GM04503 (cell line): ENCODE data around the gene ANKRD33B.
"Not testable (repeated sequence)": the region's sequence is repeated elsewhere in the genome, so short reads cannot be mapped to it uniquely, and the experiment has no call there.

Experiments
- DNase-seq: peaks from one replicate; pipeline ENCODE4 v3.0.0-alpha.2; 2012; ENCODE audit warnings: low read depth

The ANKRD33B gene

DNA sequence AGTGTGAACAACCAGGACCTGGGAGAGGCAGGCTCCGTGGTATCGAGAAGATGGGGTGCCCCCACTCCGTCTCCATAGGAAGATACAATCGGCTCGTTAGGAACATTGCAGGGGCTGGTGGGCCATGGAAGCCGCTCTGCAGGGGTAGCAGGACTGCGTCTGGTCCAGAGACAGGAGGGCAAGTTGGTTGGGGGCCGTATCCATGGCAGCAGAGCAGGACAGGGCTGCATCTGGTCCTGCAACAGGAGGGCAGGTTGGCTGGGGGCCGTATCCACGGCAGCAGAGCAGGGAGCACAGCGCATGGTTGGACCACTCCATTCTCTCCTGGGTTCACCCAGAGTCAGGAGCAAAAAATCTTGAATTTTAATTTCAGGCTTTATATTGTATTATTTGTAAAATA is 98.2 kb downstream of the ANKRD33B start:
- no peak for DNase-seq

DNA sequence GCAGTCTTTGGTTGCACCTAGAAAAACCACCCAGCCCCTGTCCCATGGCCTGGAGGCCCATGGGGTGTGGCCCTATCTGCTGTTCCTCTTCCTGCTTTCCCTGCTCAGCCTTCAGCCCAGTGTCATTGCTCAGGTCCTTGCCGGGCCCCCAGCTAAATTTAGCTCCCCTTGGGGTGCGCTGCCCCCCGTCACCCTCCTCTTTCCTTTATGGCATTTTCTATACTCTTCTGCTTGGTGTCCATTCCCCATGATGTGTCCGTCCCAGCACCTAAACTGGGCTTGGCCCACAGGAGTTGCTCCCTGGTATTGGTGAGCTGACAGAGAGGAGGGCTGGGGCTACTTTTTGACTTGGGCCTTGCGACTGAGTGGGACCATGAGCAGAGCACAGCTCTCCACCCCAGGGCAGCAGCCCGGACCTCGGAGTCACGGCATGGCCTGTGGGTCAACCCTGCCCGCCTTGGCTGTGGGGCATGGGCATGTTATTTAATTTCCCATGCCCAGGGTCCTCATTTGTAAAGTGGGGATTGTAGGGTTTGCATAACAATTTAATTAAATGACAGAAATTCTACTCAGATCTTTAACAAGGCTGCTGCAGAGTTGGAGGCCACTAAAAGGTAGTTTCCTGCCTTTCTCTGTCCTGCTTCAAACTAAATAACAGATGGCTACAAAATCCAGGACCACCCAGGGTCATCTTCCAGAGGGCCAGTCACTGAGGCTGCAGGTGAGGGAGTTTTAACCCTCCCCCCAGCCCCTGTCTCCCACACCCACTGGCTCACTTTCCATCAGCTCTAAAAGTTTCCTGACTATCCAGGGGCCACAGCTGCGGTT is 99.0 kb downstream of the ANKRD33B start:
- no peak for DNase-seq

DNA sequence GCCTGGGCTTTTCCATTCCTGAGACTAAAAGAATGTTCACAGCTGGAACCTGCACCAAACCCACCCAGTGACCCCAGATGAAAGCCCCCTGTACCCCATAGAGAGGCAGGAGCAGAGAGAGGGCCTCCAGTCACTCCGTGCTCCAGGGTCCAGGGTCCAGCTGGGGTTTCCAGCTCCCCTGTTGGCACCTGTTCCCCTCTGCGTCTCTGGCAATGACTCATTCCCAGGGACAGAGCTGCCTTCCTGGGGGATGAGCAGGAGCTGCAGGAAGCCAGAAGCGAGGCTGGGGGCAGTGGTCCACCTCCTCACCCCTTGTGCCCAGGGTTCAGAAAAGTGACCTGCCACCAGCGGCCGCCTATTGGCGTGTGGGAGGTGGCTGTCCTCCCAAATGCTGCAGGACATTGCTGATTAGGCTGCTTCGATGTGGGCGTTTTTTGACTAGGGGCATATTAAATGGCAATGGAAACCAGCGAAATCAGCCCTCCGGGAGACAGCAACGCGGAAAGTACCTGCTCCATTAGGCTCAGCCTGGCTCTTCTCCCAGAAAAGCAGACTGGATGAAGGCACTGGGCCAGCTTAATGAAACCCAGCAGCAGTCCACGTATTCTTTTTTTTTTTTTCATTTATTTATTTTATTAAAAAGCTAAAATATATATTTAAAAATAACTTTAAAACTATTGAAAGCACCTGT is 99.8 kb downstream of the ANKRD33B start:
- DNase-seq: no peak

DNA sequence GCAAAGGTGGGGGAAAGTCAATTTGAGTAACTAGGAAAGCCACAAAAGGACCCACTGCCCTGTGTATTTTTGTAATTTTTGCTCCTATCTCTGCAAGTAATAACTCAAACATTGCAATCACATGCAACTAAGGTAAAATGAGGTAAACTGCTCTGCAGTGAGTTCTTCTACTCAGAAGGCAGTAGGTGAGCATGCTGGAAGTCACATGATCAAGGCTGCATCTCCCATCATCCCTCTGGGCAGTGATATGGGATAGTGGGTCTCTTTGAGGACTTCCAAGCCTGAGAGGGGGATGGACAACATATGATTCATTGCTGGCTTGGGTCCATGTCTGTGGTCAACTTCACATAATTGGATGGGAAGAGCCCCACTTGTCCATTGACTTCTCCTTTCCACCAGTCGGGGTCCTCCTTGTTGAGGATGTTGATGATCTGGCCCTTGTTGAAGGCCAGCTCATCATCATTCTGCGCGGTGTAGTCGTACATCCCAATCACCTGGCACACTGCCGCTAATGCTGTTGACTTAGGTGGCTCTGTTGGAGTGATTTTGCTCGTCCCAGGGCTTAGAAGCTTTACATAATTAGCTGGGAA is 100.4 kb downstream of the ANKRD33B start:
- DNase-seq: not testable (repeated sequence)

DNA sequence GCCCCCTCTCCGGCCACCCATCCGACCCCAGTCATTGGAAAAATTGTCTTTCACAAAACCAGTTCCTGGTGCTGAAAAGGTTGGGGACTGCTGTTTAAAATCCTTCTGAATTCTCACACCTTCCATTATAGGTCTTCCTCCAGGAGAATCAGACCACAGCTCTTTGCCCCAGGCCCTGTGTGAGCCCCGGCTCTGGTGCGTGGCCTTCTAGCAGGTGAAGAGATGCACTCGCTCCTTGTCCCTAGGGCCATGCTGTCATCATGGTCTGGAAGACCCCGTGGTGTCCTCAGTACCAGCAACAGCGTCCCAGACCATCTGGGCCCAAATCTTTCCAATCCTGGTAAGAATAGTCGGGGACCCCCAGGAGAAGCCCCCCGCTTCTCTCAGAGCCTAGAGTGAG is 101.9 kb downstream of the ANKRD33B start:
- DNase-seq: no peak

DNA sequence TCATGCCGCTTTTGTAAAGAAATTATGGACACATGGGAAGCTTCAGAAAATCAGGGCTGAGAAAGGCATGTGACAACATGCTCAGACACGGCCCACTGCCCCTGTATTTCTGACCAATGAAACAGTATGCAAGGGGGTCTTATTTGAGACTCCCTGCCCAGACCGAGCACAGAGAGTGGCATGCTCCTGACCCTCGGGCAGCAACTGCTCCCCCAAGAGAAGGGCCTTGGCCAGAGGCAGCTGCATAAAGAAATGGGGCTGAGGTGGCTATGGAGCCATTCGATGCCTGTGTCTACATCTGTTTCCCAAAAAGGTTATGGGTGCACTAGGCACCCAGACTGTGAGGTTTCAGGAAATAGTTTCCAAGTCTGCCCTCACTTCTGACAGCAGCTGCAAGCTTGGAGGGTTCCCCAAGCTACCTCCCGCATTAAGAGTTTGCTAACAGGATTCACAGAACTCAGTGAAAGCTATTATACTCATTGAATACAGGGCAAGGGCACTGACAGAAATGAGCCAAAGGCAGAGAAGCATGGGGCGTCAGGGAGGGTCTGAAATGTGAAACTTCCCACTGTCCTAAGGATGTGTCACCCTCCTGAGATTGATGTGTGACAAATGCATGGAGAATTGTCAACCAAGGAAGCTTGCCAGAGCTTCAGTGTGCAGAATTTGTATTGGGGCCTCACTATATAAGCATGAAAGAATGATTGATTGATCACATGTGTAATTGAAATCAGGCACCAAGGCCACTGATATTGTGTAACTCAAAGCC is 102.8 kb downstream of the ANKRD33B start:
- no peak for DNase-seq

DNA sequence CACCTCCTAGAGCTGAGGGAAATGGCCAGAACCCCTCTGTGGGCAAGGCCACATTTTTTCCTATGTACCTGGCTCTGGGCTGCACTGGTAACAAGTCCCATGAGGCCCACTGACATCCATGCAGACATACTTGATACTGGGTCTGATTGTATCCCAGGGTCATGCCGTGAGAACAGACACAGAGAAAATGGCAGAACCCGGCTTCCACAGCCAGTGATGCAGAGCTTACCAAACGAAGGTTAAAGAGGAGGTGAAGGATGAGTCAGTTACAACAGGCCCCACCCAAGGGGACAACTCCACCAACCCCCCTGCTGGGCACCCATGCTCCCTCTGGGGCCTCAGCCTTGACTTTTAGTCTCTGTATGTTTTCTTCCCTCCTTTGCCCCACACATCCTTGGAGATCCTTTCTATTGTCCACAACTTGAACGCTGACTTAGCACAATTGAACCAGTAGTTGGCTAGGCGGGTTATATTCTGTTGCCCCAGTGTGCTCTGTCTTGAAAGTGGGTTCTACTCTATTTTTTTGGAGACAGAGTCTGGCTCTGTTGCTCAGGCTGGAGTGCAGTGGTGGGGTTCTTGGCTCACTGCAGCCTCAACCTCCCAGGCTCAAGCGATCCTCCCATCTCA is 103.7 kb downstream of the ANKRD33B start:
- no peak for DNase-seq

DNA sequence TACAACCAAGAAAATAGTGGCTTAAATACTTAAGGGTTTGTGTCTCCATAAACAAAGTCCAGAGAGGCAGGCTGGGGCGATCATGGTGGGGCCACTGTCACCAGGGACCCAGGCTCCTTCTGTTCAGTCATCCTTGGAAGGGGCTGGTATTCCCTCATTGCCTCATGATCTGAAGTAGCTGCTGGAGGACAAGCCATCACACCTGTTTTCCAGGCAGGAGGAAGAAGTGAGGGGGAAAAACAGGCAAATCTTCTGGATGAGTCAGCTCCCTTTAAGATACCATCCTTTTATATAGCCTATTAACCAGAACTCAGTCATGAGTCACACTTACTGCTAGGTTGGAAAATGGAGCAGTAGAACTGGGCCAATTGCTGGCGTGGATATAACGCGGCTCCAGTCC is 104.8 kb downstream of the ANKRD33B start:
- DNase-seq: no peak

DNA sequence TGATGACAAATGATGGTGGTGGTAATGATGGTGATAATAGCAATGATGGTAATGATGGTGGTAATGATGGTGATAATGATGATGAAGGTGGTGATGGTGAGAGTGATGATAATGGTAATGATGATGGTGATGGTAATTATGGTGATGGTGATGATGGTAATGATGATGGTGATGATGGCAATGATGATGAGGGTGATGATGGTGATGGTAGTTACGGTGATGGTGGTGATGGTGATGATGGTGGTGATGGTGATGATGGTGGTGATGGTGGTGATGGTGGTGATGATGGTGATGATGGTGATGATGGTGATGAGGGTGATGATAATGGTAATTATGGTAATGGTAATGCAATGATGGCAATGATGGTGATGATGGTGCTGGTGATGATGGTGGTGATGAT is 106.1 kb downstream of the ANKRD33B start:
- no peak for DNase-seq

DNA sequence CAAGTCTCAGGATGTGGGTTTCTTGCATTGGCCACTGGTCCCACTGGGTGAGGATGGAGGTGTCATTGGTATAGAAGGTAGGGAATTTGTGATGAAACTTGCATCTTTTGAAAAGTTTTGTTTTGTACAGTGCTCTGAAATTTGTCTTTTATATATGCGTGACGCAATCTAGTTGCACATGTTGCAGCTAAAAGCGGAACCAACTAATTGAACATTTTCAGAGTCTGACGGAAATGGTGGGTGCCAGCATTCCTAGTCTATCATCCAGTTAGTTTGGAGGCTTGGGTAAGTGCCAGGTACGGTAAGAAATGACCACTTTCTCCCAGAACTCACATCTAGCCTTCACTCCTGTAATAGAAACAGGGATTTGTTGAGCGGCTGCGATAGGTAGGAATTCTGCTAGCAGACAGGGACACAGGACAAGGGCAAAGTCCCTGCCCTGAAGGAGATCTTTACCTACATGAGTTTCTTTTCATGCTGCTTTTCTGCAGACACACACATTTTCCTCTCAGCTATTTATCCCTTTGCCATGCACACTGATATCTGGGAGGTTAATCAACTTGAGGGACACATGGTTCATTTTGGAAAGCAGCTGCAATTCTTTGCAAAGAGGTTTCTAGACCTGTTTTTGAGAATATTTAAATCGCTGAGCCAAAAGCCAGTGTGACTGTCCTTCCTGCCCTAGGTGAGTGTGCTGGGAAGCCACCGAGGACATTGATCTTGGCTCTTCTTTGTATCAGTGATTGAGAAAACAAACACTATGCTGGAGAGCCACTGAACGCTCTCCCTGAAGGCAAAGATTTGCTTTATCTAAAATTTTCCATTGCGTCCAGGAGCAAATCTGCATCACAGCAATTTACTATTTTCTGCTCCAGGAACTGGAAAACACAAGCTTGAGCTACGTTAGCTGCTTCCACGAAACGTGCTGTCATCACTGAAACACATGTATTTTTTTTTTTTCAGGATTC is 107.5 kb downstream of the ANKRD33B start:
- no peak for DNase-seq

DNA sequence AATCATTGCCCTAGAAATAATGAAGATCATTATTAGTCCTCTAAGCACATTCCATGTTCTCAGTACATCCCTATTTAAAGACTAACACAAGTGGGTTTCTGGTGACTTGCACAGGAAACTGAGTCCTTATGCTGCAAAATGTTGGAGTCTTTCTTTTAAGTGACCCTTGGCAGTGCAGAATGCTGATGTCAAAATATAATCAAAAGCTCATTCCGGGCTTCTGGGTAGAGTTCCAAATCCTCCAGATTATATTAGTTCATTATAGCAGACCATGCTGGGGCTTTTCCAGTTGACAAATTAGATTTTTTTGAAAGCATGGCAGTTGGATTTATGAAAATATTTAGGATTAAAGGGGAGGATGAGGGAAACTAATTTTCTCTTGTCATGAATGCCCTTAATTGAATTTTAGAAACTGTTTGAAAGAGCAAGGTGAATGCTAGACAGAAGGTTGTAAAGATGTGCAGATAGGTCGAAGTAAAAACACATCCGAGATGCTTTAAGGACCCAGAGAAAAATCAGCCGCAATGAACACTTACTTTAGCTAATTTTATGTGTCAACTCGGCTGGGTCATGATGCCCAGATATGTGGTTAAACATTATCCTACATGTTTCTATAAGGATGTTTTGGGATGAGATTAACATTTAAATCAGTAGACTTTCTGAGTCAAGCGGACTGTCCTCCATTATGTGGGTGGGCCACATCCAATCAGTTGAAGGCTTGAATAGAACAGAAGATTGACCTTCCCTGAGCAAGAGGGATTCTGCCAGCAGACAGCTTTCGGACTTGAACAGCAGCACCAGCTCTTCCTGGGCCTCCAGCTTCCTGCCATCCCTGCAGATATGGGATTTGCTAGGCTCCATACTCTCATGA is 108.5 kb downstream of the ANKRD33B start:
- no peak for DNase-seq

DNA sequence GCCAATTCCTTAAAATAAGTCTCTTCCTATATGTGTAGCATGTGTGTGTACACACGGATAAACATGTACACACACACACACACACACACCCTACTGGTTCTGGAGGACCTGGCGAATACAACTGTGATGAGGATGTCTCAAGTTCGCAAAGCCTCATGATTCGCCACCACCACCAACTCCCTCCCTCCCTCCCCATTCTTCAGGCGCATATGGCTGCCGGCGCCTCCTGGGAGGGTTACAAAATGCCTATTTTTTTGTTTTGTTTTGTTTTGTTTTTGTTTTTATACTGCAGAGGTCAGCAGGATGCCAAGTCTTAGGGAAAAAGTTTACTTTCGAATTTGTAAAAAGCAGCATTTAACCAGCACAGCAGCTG is 109.1 kb downstream of the ANKRD33B start:
- no peak for DNase-seq

DNA sequence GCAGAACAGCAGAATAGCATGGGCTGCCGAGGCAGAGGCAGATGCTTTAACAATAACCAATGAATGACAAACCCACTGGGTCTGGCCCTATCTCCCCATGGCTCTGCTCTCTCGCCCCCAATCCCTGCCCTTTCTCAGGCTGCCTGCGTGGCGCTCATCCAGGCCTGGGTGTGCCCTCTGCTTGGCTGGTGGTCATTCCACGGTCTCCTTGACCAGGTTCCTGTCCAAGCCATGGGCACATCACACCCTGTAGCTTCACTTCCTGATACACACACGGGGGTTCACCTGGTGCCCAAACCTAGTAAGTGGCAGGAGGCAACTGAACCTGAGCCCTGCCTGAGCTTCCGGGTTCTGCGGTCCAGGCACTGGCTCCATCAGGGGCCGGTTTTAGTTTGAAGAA is 109.5 kb downstream of the ANKRD33B start:
- no peak for DNase-seq

DNA sequence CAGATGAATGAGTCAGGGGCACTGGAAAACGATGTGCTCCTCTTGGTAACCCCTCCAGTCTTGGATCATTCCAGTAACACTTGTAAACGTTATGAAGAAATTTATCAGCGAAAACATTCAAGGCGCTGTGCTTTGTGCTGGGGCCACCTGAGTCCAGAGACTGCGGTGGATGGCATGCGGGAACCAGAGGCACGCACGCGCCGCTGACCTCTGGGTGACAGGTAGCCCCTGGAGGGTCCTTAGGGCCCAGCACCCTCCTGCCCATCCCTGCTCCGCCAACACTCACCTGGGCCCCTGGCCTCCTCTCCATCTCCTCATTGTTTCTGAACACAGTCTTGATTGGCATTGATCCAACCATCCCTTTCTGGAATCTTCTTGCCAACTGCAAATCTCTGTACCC is 110.2 kb downstream of the ANKRD33B start:
- no peak for DNase-seq

DNA sequence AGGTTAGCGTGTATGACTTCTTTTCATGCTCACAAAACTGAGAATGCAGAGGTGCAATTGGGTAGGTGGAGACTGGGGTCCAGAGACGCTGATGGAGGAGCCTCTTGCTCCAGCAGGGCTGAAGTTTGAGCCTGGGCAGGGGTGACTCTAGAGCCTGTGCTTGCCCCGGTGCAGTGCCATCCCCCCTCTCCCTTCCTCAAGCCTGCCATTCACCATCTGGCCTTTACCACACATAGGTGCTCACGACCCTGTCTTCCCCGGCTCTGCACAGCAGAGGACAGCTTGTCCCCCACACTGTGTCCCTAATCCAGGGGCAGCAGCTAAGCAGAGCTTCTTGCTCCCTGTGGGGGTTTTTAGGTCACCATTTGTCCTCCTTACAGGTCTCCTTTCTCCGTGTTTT is 110.7 kb downstream of the ANKRD33B start:
- no peak for DNase-seq

DNA sequence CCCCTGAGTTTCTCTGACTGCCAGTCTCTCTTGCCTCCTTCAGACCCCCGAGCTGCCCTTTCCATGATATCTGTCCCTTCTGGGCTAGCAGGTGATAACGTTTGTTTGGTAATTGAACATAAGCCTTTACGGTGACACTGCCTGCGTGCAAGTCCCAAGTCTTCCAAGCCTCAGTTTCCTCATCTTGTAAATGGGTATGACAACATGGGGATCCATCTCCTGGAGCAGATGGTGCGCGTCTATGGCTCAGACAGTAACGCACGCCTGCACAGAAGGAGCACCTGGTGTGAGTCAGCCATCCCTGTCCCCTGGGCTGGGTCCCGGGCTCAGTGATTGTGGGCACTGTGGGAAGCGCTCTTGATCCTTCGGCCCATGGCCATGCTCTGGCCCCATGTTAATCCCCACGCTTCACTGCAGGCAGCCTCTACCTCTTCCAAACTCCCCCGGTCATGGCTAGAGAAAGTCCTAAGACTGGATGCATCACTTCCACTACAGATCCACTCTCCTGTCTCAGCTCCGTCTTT is 111.4 kb downstream of the ANKRD33B start:
- DNase-seq: no peak

DNA sequence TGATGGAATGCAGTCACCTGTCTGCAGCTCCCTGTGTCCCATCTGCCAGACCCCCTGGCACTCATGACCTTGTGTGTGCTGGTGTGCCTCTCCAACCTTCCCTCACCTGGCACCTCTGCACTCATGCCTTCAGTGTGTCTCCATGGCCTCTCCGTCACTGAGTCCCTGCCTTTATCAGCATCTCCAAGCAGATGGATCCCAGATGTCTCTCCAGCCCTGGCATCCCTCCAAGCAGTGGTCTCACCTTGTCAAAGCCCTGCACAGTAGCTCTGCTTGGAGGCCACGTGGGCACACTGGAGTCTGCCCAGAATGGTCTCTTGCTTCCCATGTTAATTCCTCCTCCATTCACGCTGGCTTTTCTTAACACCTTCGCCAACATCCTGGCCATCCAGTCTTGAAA is 112.4 kb downstream of the ANKRD33B start:
- DNase-seq: no peak

DNA sequence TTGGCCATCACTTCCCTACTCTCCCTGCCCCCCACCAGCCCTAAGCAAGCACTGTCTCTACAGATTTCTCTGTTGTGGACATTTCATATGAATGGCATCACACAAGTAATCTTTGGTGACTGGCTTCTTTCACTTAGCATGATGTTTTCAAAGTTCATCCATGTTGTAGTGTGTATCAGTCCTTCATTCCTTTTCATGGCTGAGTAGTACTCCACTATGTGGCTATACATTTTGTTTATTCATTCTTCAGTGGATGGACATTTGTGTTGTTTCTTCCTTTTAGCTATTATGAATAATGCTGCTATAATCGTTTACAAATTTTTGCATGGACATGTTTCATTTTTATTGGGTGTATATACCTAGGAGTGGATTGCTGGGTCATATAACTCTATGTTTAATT is 113.1 kb downstream of the ANKRD33B start:
- no peak for DNase-seq

DNA sequence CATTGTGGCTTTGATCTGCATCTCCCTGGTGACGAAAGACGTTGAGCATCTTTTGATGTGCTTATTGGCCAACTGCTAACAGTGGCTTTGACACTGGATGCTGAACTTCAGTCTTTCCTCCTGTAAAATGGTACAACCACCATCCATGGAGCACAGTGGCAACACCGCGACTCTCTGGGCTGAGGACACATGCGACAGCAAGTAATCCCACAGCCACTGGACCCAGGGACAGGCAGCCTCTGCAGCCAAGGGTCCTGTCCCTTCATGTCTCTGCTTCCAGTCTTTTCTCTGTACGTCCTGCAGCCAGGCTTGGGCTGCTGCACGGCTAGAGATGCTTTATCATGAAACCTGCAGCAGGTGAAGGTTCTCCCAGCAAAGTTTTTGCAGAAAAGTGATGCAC is 113.7 kb downstream of the ANKRD33B start:
- DNase-seq: no peak

DNA sequence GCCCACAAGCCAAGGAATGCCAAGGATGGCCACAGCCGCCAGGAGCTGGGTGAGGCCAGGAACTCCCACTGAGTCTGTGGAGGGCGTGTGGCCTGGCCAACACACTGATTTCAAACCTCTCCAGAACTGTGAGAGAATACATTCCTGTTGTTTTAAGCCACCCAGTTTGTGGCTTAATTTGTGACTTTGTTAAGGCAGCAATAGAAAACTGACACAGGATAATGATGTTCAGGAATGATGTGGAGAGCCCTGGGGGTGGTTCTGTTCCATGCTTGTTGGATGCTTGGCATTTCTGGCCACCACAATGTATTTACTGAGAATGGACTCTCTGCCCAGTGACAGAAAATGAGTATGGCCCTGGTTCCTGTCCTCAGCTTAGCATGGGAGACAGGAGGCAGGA is 114.4 kb downstream of the ANKRD33B start:
- DNase-seq: peak; percentile 75
